ENCODE measurements around the gene EEIG2. TPM values are rescaled to one million over a fixed set of nuclear protein-coding genes. Genes with fewer than 3 reads are reported as not detected.

Gene EEIG2
- total RNA-seq, 2 donors from 2014 or later = 6.7 to 7.0 TPM

DNA sequence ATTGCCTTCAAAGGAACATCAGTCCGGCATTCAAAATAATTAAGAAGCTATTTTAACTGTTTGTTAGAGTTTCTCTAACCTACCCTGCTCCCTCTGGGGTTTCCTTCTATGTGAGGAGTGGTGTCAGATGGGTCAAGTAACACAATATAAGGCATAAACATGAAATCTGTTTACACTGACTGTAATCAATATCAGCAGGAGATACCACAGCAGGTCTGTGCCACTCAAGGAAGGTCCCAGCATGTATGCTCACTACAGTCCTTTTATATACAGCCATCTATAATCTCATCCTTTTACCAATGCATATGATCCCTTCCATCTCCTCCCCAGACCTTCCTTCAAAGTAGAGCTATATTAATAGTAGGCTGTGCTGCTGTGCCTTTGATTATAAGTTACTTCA lies 25.4 kb downstream of the EEIG2 start:
- Mint-ChIP-seq H3K9me3 (peaks cover 7% of the 10 kb centered on the region), H3K4me3 (no peak overlapping the region), H3K27ac (no peak overlapping the region), H3K4me1 (peaks cover 23% of the 10 kb centered on the region), H3K36me3 (ENCODE audit: low read depth) (no peaks in the 10 kb centered on the region), H3K27me3 (no peaks in the 10 kb centered on the region)
- ATAC-seq (replicated peaks) = no peak

DNA sequence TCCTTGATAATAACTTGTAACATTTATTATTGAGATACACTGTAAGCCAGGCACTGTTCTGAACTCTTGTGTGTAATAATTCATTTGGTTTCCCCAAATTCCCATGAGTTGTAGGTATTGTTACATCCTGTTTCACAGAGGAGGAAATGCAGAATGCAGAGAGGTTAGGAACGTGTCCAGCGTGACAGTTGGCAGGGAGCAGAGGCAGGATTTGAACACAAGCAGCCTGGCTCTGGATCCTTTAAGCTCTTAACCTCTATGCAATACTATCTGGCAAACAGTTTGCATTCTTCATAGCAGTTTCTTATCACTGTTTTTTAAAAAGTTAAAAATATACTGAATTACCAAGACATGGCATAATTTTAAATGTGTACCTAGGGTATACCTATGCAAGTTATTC lies 30.5 kb downstream of the EEIG2 start:
- ATAC-seq (replicated peaks) = no peak
- H3K4me1 Mint-ChIP-seq = peaks cover 28% of the 10 kb centered on the region
- H3K27ac Mint-ChIP-seq = peak overlapping the region; percentile 87
- no peaks in the 10 kb centered on the region for H3K9me3 Mint-ChIP-seq
- no peaks in the 10 kb centered on the region for H3K36me3 Mint-ChIP-seq (ENCODE audit: low read depth)
- no peaks in the 10 kb centered on the region for H3K27me3 Mint-ChIP-seq
- H3K4me3 Mint-ChIP-seq = peak overlapping the region; percentile 5

DNA sequence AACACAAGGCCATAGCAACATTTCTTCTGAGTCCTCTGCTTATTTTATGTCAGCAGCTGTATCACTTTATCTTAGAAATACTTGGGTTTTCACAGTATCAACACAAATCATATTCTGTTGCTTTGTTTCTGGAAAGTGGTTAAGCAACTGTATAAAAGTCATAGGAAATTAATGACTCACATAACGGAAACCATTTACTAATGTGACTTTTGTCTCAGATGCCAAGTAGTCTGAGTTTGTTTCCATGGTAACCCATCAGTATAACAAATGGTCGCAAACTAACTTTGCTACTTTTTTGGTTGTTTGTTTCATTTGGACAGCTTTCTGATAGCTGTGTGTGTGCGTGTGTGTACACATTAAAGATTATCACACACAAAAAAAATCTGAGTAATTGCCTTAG lies 31.1 kb downstream of the EEIG2 start:
- H3K27ac Mint-ChIP-seq = peak overlapping the region; percentile 87
- peak; percentile 90 for ATAC-seq (replicated peaks)

DNA sequence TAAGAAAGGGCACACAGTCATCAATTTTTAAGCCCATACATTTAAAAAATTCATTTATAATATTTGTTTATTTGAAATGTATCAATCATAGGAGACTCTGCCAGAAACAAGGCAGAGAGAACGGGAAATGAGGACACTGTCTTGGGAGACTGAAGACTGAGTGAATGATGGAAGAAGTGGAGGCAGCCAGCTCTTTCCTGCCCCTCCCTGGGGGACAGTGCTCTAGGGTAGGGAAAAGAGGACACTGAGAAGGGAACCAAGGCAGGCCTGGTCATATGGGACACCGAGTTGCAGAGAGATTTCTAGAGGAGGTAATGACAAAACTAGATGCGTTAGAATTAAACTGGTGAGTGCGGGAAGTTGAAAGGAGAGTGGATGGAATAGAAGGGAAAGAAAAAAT lies 31.6 kb downstream of the EEIG2 start:
- Mint-ChIP-seq H3K4me1 (peaks cover 25% of the 10 kb centered on the region), H3K9me3 (no peaks in the 10 kb centered on the region), H3K27ac (peak overlapping the region; percentile 87), H3K4me3 (peak overlapping the region; percentile 5), H3K27me3 (no peaks in the 10 kb centered on the region), H3K36me3 (ENCODE audit: low read depth) (no peaks in the 10 kb centered on the region)
- no peak for ATAC-seq (replicated peaks)

More for the DNA sequence above, 31.1 kb downstream of the EEIG2 start:
- Mint-ChIP-seq H3K27me3 (no peaks in the 10 kb centered on the region), H3K4me1 (peaks cover 28% of the 10 kb centered on the region), H3K9me3 (no peaks in the 10 kb centered on the region), H3K4me3 (peak overlapping the region; percentile 5), H3K36me3 (ENCODE audit: low read depth) (no peaks in the 10 kb centered on the region)

DNA sequence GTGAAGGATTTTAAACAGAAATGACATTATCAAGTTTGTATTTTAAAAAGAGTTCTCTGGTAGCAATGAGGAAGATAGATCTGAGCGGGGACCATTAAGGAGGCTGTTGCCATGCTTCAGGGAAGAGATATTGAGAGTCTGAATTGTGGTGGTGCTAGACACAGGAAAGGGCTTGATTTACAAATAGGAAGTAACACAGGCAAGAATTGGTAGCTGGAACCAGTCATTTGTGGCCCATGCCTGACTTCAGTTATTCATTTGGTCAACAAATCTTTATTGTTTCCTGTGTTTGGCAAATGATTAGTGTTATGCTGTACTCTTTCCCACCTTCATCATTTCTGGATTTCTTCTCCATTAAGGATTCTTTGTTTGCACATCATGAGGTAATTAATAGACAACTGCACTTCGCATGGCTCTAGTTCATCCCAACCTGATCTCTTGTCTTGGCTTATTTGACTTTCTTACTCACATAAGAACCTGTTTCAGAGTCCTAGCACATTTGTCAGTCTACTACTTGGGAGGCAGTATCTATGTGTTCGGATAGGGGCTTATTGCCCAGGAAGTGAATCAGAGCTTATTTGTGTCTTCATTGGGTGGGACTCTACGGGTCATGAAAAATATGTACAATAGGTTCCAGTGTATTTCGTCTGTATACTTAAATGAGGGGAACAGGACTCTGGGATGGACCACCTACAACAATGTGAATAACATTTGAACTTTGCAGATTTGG lies 32.3 kb downstream of the EEIG2 start:
- H3K4me1 Mint-ChIP-seq = peaks cover 24% of the 10 kb centered on the region

DNA sequence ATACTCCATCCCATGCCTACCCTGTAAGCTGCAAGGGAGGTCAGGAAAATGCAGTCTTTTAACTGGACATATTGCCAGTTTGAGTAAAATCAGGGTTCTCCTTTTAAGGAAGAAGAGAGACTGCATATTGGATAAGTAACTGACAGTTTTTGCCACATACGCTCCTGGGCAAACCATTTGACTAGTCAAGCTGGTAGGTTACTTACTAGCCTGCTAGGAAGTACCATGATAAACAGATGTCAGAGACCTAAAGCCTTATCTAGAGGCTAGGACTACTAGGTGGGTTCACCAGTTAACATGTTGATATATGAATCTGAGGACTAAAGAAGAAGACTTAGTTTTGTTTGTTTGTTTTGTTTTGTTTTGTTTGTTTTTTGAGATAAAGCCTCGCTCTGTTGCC lies 33.5 kb downstream of the EEIG2 start:
- H3K4me3 Mint-ChIP-seq = no peak overlapping the region
- no peak for ATAC-seq (replicated peaks)
- H3K27ac Mint-ChIP-seq = peak overlapping the region; percentile 56
- no peaks in the 10 kb centered on the region for H3K36me3 Mint-ChIP-seq (ENCODE audit: low read depth)
- H3K4me1 Mint-ChIP-seq = peaks cover 24% of the 10 kb centered on the region
- H3K27me3 Mint-ChIP-seq = no peaks in the 10 kb centered on the region
- H3K9me3 Mint-ChIP-seq = no peaks in the 10 kb centered on the region

More for the DNA sequence above, 32.3 kb downstream of the EEIG2 start:
- peak overlapping the region; percentile 5 for H3K4me3 Mint-ChIP-seq
- no peaks in the 10 kb centered on the region for H3K36me3 Mint-ChIP-seq (ENCODE audit: low read depth)
- ATAC-seq (replicated peaks) = peak; percentile 51
- H3K9me3 Mint-ChIP-seq = no peaks in the 10 kb centered on the region
- no peaks in the 10 kb centered on the region for H3K27me3 Mint-ChIP-seq
- H3K27ac Mint-ChIP-seq = peak overlapping the region; percentile 87

DNA sequence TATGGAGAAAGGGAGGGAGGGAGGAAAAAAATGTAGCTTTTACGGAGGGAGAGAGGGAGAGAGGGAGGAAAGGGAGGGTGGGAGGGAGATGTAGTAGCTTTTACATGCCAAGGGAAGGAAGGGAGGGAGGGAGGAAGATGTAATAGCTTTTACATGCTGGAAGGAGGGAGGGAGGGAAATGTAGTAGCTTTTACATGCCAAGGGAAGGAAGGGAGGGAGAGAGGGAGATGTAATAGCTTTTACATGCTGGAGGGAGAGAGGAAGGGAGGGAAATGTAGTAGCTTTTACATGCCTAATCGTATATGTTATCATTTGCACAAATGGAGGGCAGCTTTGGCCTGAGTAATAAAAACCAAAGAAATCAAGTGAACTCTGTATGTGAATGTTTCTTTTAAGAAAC lies 35.6 kb downstream of the EEIG2 start:
- no peaks in the 10 kb centered on the region for H3K9me3 Mint-ChIP-seq
- ATAC-seq (replicated peaks) = no peak
- H3K4me3 Mint-ChIP-seq = no peak overlapping the region
- peaks cover 14% of the 10 kb centered on the region for H3K4me1 Mint-ChIP-seq
- no peaks in the 10 kb centered on the region for H3K27me3 Mint-ChIP-seq
- no peak overlapping the region for H3K27ac Mint-ChIP-seq
- no peaks in the 10 kb centered on the region for H3K36me3 Mint-ChIP-seq (ENCODE audit: low read depth)

DNA sequence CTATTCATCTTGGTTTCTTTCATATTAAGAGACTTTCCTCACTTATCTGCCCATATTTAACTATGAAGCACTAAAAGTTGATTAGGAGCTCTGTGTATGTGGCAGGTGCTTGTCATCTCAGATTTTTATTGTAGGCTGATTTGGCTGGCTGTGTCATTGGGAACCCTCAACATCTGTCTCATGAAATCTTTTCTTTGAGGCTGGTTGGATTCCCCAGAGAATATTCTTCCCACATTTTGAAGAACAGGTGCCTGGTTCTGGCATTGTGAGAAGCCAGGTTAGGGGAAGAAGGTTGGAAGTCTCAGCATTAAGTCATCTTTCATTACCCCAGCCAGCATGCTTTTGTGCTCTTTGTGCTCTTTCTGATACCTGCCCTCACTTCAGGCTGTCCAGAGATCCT lies 37.1 kb downstream of the EEIG2 start:
- Mint-ChIP-seq H3K4me1 (peaks cover 5% of the 10 kb centered on the region), H3K27me3 (no peaks in the 10 kb centered on the region), H3K36me3 (ENCODE audit: low read depth) (peaks cover 5% of the 10 kb centered on the region), H3K9me3 (no peaks in the 10 kb centered on the region), H3K4me3 (no peak overlapping the region), H3K27ac (peak overlapping the region; percentile 15)
- ATAC-seq (replicated peaks) = no peak

DNA sequence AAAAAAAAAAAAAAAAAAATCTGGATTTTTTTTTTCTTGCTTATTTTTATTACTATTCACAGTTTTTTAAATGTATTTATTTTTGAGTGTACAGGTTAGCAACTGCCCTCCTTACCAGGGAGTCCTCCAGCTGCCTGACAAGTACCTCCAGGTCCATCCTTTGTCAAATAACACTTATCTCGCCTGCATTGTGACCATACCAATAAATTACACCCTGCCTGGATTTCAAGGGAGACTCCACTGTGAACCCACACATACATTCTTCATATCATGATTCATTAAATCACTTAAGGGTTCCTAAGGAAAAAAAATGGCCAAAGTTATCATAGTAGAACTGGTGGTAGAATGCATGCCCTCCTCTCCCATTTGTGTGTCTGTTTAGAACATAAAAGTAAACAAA lies 38.4 kb downstream of the EEIG2 start:
- no peaks in the 10 kb centered on the region for H3K27me3 Mint-ChIP-seq
- no peaks in the 10 kb centered on the region for H3K4me1 Mint-ChIP-seq
- no peaks in the 10 kb centered on the region for H3K9me3 Mint-ChIP-seq
- no peak overlapping the region for H3K27ac Mint-ChIP-seq
- ATAC-seq (replicated peaks) = no peak
- peaks cover 5% of the 10 kb centered on the region for H3K36me3 Mint-ChIP-seq (ENCODE audit: low read depth)
- H3K4me3 Mint-ChIP-seq = no peak overlapping the region

DNA sequence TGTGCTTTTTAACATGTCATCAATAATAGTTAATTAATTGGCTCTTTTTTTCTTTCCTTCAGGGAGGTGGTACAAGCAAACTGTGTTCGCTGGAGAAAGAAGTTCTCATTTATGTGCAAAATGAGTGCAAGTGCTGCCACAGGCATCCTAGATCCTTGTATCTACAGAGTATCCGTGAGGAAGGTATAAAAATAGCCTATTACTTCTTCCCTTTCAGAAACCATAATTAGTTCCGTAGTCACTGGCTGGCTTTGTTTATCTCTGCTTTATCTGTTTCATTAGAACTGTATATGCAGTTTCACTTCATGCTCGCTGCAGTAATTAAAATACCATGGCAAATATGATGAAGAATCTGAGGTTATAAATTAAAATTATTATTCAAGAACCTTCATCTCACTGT lies 40.6 kb downstream of the EEIG2 start:
- H3K9me3 Mint-ChIP-seq = no peaks in the 10 kb centered on the region

DNA sequence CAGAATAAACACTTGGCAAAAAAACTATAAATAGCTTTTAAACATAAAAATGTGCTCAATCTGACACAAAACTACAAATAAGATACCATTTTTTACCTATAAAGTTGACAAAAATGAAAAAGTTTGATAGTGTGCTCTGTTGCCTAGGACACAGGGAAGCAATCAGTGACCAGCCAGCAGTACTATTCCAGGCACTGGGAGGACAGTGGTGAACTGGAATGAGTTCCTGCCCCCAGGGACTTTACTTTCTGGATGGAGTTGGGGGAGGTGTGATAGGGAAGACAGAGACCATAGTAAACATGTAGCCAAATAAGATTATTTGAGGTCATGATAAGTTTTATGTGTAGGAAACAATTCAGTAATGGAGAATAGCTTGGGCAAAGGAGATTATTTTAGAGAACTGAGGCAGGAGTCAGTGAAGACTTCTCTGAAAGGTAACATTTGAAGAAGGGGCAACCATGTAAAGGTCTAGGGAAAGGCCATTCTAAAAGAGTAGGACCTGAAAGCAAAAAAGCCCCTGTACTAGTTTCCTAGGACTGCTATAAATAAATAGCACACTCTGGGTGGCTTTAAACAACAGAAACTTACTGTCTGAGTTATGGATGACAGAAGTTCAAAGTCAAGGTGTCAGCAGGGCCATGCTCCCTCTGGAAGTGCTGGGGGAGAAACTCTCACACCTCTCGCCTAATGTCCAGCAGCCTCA lies 42.0 kb downstream of the EEIG2 start:
- H3K36me3 Mint-ChIP-seq (ENCODE audit: low read depth) = peaks cover 5% of the 10 kb centered on the region
- ATAC-seq (replicated peaks) = no peak
- H3K9me3 Mint-ChIP-seq = no peaks in the 10 kb centered on the region
- no peaks in the 10 kb centered on the region for H3K27me3 Mint-ChIP-seq
- no peak overlapping the region for H3K27ac Mint-ChIP-seq
- H3K4me3 Mint-ChIP-seq = no peak overlapping the region
- H3K4me1 Mint-ChIP-seq = no peaks in the 10 kb centered on the region

More for the DNA sequence above, 40.6 kb downstream of the EEIG2 start:
- Mint-ChIP-seq H3K4me1 (no peaks in the 10 kb centered on the region), H3K36me3 (ENCODE audit: low read depth) (peaks cover 5% of the 10 kb centered on the region), H3K27me3 (no peaks in the 10 kb centered on the region), H3K4me3 (no peak overlapping the region), H3K27ac (no peak overlapping the region)
- no peak for ATAC-seq (replicated peaks)

DNA sequence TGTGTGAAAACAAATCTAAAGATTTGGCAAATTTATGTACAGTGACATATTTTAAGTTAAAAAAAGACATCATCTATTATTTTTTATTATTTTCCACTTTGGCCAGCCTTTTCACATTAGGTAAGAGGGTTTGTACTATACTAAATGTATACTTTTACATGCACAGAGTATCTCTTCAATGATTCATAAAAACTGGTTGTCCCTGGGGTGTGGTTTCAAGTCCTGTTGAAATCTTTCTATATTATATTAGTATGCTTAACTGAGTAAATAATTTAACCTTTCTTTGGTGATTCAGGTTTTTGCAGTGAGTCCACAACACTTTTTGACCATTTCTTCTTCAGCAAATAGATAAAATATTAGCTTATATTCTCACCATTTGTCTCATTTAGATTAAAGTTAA lies 45.7 kb downstream of the EEIG2 start:
- Mint-ChIP-seq H3K36me3 (ENCODE audit: low read depth) (peaks cover 10% of the 10 kb centered on the region), H3K9me3 (no peaks in the 10 kb centered on the region), H3K27me3 (no peaks in the 10 kb centered on the region), H3K4me3 (no peak overlapping the region), H3K4me1 (peaks cover 5% of the 10 kb centered on the region), H3K27ac (no peak overlapping the region)
- ATAC-seq (replicated peaks) = no peak

DNA sequence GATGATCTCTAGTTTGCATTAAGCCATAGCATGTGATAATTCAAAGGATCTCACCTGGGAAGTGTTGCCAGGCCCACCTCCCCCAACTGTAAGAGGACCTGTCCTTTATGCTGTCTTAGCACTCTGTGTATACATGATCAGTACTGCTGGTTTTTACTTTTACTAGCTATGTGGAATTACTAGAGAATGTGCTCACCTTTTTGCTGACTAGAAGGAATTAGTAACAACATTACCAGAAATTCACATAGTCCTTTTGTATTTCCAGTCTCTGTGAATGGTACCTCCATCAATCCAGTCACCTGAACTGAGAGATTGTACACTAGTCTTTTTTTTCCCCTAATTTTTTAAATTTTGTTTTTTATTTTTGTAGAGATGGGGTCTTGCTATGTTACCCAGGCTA lies 46.6 kb downstream of the EEIG2 start:
- H3K36me3 Mint-ChIP-seq (ENCODE audit: low read depth) = peaks cover 10% of the 10 kb centered on the region
- H3K9me3 Mint-ChIP-seq = no peaks in the 10 kb centered on the region
- peaks cover 5% of the 10 kb centered on the region for H3K4me1 Mint-ChIP-seq
- no peaks in the 10 kb centered on the region for H3K27me3 Mint-ChIP-seq
- H3K4me3 Mint-ChIP-seq = no peak overlapping the region
- no peak for ATAC-seq (replicated peaks)
- H3K27ac Mint-ChIP-seq = no peak overlapping the region

DNA sequence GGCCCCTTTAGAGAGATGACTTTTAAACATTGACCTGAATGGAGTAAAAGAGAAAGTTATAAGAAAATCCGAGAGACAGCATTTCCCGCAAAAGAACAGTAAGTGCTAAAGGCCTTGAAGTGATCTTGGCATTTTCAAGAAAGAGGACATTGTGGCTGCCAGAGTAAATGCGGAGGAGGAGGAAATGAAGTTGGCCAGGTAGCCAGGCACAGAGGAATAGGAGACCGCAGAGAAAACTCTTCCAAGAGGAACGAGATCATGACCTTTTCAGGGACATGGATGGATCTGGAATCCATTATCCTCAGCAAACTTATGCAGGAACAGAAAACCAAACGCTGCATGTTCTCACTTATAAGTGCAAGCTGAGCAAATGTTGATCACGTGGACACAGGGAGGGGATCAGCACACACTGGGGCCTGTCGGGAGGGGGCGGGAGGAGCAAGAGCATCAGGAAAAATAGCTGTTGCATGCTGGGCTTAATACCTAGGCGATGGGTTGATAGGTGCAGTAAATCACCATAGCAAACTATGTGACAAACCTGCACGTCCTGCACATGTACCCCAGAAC lies 49.7 kb downstream of the EEIG2 start:
- Mint-ChIP-seq H3K27me3 (no peaks in the 10 kb centered on the region), H3K4me3 (no peak overlapping the region), H3K4me1 (peaks cover 5% of the 10 kb centered on the region), H3K36me3 (ENCODE audit: low read depth) (peaks cover 5% of the 10 kb centered on the region), H3K27ac (no peak overlapping the region), H3K9me3 (no peaks in the 10 kb centered on the region)
- no peak for ATAC-seq (replicated peaks)
